Nephron (organoid): ENCODE data around the gene HAT1.

Source experiments
- H3K27ac Mint-ChIP-seq, 3 experiments: 2 replicates each; pipeline ENCODE4 v1.8.0; 2020; ENCODE audit warnings: mixed read lengths in 3 of 3, mild to moderate bottlenecking in 2 of 3, moderate library complexity in 1 of 3
- H3K27me3 Mint-ChIP-seq: 2 replicates; pipeline ENCODE4 v1.8.0; 2021; ENCODE audit warnings: low read depth, mild to moderate bottlenecking, moderate library complexity, mixed read lengths
- H3K36me3 Mint-ChIP-seq: 2 replicates; pipeline ENCODE4 v1.8.0; 2020; ENCODE audit warnings: low read depth, mixed read lengths
- H3K4me1 Mint-ChIP-seq: 2 replicates; pipeline ENCODE4 v1.8.0; 2020; ENCODE audit warnings: mixed read lengths
- H3K4me3 Mint-ChIP-seq, 3 experiments: 2 replicates each; pipeline ENCODE4 v1.8.0; 2020; ENCODE audit warnings: mild to moderate bottlenecking in 3 of 3, mixed read lengths in 3 of 3, moderate library complexity in 2 of 3
- H3K9me3 Mint-ChIP-seq: 2 replicates; pipeline ENCODE4 v1.8.0; 2020; ENCODE audit warnings: mixed read lengths
- TF ChIP-seq, protein P1 (sequence below), 3 experiments: fragments of 200-600 bp; sonication (generic); IDR thresholded peaks; one replicate each; pipeline ENCODE4 v1.5.0; 2021; ENCODE audit warnings: antibody characterized with exemption in 3 of 3; ENCODE audit not compliant: unreplicated experiment in 3 of 3

The HAT1 gene

DNA sequence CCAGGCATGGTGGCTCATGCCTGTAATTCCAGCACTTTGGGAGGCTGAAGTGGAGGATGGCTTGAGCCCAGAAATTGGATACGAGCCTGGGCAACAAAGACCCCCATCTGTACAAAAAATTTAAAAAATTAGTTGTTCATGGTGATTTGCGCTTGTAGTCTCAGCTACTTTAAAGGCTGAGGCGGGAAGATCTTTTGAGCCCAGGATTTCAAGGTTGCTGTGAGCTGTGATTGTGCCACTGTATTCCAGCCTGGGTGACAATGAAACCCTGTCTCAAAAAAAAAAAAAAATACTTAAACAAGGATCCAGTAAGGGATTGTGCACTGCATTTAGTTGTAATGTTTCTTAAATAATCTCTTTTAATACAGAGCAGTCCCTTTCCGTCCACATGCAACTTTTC lies 21.6 kb downstream of the HAT1 start:
- no peak overlapping the region for H3K27ac Mint-ChIP-seq
- no peaks in the 10 kb centered on the region for H3K27me3 Mint-ChIP-seq
- H3K36me3 Mint-ChIP-seq, result peaks cover 44% of the 10 kb centered on the region
- H3K4me3 Mint-ChIP-seq, result no peak overlapping the region
- H3K9me3 Mint-ChIP-seq, result peaks cover 9% of the 10 kb centered on the region
- TF ChIP-seq, protein P1, sequence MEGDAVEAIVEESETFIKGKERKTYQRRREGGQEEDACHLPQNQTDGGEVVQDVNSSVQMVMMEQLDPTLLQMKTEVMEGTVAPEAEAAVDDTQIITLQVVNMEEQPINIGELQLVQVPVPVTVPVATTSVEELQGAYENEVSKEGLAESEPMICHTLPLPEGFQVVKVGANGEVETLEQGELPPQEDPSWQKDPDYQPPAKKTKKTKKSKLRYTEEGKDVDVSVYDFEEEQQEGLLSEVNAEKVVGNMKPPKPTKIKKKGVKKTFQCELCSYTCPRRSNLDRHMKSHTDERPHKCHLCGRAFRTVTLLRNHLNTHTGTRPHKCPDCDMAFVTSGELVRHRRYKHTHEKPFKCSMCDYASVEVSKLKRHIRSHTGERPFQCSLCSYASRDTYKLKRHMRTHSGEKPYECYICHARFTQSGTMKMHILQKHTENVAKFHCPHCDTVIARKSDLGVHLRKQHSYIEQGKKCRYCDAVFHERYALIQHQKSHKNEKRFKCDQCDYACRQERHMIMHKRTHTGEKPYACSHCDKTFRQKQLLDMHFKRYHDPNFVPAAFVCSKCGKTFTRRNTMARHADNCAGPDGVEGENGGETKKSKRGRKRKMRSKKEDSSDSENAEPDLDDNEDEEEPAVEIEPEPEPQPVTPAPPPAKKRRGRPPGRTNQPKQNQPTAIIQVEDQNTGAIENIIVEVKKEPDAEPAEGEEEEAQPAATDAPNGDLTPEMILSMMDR (IDR thresholded peaks at IDR 0.05; ENCODE audit: unreplicated experiment in 3 of 3), result no peak
- H3K4me1 Mint-ChIP-seq, result no peaks in the 10 kb centered on the region

DNA sequence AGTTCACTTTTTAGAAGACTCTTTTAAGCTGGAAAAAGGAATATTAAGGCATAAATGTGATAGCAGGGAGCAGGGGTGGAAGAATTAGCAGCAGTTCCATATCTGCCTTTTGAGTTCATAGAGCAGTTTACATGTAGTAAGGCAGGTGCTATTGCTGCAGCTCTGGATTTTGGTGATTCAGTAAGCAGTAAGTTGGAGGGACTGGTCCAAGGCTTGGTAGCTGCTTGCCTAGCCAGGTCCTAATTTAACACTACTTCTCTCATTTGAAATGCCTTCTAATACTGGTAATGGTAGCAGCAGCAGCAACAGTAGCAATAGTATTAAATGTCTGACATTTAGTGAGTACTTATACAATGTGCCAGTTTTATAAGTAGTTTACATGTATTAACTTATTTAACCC lies 30.0 kb downstream of the HAT1 start:
- Mint-ChIP-seq H3K27me3 (no peaks in the 10 kb centered on the region), H3K4me3 (no peak overlapping the region), H3K9me3 (no peaks in the 10 kb centered on the region), H3K27ac (no peak overlapping the region), H3K36me3 (peaks cover 34% of the 10 kb centered on the region), H3K4me1 (no peaks in the 10 kb centered on the region)
- TF ChIP-seq, protein P1 (IDR thresholded peaks at IDR 0.05; ENCODE audit: unreplicated experiment in 3 of 3), result no peak

DNA sequence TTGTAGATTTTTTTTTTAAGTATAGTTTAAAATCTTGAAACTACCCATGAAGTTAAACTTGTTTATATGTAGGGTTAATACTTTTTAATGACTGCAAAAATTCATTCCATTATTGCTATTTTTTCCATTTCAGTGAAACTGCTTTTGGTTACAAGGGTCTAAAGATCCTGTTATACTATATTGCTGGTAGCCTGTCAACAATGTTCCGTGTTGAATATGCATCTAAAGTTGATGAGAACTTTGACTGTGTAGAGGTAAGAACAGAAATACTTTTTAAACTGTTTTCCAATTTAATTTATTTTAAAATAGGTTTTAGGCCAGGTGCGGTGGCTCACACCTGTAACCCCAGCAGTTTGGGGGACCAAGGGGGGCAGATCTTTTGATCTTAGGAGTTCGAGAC lies 30.5 kb downstream of the HAT1 start:
- Mint-ChIP-seq H3K9me3 (no peaks in the 10 kb centered on the region), H3K36me3 (peaks cover 34% of the 10 kb centered on the region), H3K27ac (no peak overlapping the region), H3K27me3 (no peaks in the 10 kb centered on the region), H3K4me1 (no peaks in the 10 kb centered on the region), H3K4me3 (no peak overlapping the region)
- TF ChIP-seq, protein P1 (IDR thresholded peaks at IDR 0.05; ENCODE audit: unreplicated experiment in 3 of 3), result no peak

DNA sequence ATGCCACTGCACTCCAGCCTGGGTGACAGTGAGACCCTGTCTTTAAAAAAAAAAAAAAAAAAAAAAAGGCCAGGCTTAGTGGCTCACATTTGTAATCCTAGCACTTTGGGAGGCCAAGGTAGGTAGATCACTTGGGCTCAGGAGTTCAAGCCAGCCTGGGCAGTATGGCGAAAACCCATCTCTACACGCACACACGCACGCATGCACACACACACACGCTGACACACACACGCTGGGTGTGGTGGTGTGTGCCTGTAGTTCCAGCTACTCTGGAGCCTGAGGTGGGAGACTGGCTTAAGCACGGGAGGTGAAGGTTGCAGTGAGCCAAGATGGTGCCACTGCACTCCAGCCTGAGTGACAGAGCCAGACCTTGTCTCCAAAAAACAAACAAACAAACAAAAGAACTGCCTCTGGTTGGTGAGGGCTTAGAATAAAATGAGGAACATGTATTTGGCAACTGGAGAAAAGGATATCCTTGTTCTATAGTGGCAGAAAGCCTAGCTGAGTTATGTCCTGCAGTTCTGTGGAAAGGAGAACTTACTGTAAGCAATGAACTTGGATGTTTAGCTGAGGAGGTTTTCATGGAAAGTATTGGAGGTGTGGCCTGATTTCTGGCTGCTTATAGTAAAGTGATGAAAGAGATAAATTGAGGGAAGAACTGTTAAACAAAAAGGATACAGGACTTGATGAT lies 34.0 kb downstream of the HAT1 start:
- no peaks in the 10 kb centered on the region for H3K27me3 Mint-ChIP-seq
- H3K4me3 Mint-ChIP-seq, result no peak overlapping the region
- no peak overlapping the region for H3K27ac Mint-ChIP-seq
- peaks cover 19% of the 10 kb centered on the region for H3K36me3 Mint-ChIP-seq
- TF ChIP-seq, protein P1 (IDR thresholded peaks at IDR 0.05; ENCODE audit: unreplicated experiment in 3 of 3), result no peak
- H3K9me3 Mint-ChIP-seq, result no peaks in the 10 kb centered on the region
- H3K4me1 Mint-ChIP-seq, result no peaks in the 10 kb centered on the region

DNA sequence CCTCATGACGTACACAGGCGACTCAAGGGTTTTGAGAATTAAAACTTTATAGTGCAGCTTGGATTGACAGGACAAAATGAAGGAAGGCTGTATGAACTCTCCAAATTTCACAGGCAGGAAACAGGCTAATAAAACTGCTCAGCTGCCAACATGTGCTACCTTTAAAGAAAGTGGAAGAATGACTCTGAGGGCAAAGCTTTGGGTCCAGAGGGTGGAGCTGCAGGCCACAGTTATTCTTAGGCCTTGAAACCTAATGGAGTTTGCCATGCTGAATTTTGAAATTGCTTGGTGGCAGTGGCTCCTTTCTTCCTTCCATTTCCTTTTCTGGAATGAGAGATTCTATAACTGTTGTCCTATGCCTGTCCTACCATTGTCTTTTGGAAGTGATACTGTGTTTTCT lies 34.8 kb downstream of the HAT1 start:
- Mint-ChIP-seq H3K9me3 (no peaks in the 10 kb centered on the region), H3K27me3 (no peaks in the 10 kb centered on the region), H3K27ac (no peak overlapping the region), H3K36me3 (peaks cover 19% of the 10 kb centered on the region), H3K4me1 (no peaks in the 10 kb centered on the region), H3K4me3 (no peak overlapping the region)
- TF ChIP-seq, protein P1 (IDR thresholded peaks at IDR 0.05; ENCODE audit: unreplicated experiment in 3 of 3), result no peak

DNA sequence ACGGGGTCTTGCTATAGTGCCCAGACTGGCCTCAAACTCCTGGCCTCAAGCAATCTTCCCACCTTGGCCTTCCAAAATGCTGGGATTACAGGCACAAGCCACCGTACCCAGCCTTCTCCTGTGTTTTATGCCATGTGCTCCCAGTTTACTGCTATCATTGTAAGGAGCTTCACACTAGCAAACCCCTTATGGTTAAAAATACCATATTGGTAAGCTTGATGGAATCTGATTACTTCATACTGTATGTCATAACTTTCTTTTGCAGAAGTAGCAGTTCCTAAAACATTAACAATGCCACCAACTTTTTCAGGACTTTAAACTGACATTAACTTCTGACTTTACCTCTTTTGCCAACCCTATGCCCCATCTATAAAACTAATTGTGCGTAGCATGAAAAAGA lies 36.2 kb downstream of the HAT1 start:
- no peaks in the 10 kb centered on the region for H3K4me1 Mint-ChIP-seq
- H3K4me3 Mint-ChIP-seq, result no peak overlapping the region
- H3K9me3 Mint-ChIP-seq, result no peaks in the 10 kb centered on the region
- no peak overlapping the region for H3K27ac Mint-ChIP-seq
- TF ChIP-seq, protein P1 (IDR thresholded peaks at IDR 0.05; ENCODE audit: unreplicated experiment in 3 of 3), result no peak
- peaks cover 19% of the 10 kb centered on the region for H3K36me3 Mint-ChIP-seq
- no peaks in the 10 kb centered on the region for H3K27me3 Mint-ChIP-seq
